CD4-positive, alpha-beta T cell (primary cell): ENCODE data around the gene TMCO4. TPM values are rescaled to one million over a fixed set of nuclear protein-coding genes. Genes with fewer than 3 reads are reported as not detected.

Experiments
- ATAC-seq: fragments of 200-7000 bp; cut with Tn5 transposase; one replicate; pipeline ENCODE4 v1.10.0; 2022; ENCODE audit warnings: mild to moderate bottlenecking; ENCODE audit not compliant: poor library complexity
- CTCF ChIA-PET: fragments of 350-600 bp; sonication (Branson Sonifier 250); formaldehyde crosslinking; loops from one replicate; lab custom pipeline; 2021; ENCODE audit warnings: antibody characterized with exemption, inconsistent platforms; lab: Charles Lee
- POLR2A ChIA-PET: fragments of 350-600 bp; sonication (Branson Sonifier 250); formaldehyde crosslinking; loops from one replicate; lab custom pipeline; 2021; ENCODE audit warnings: antibody characterized with exemption, inconsistent platforms; lab: Charles Lee
- DNase-seq, 14 experiments: peaks; one replicate each; pipeline ENCODE4 v3.0.0-alpha.2; 2013 to 2020; ENCODE audit warnings: mixed read lengths in 2 of 14
- H3K27ac ChIP-seq, 2 donors: one replicate each; pipeline versions ENCODE4 v1.5.1 to v1.7.0; 2013; ENCODE audit warnings: low read length in 2 of 2, low read depth in 1 of 2, mild to moderate bottlenecking in 1 of 2
- H3K27me3 ChIP-seq, 2 experiments: 1 replicate in 1 of 2; 2 replicates in 1 of 2; pipeline versions ENCODE4 v1.6.1 to v1.7.0; 2013; ENCODE audit warnings: low read length in 2 of 2, control low read depth in 1 of 2, mild to moderate bottlenecking in 1 of 2, moderate library complexity in 1 of 2; ENCODE audit not compliant: insufficient read depth in 2 of 2, control insufficient read depth in 1 of 2
- H3K36me3 ChIP-seq: one replicate; pipeline ENCODE4 v1.6.1; 2013; ENCODE audit warnings: low read length, control low read depth; ENCODE audit not compliant: insufficient read depth
- H3K4me1 ChIP-seq: one replicate; pipeline ENCODE4 v1.6.1; 2013; ENCODE audit warnings: low read length, control low read depth; ENCODE audit not compliant: insufficient read depth
- H3K4me3 ChIP-seq: one replicate; pipeline ENCODE4 v1.5.1; 2013; ENCODE audit warnings: mild to moderate bottlenecking, low read length, moderate library complexity
- H3K9me3 ChIP-seq, 2 experiments: 1 replicate in 1 of 2; 2 replicates in 1 of 2; pipeline versions ENCODE4 v1.6.1 to v1.7.0; 2013; ENCODE audit warnings: low read length in 2 of 2, mild to moderate bottlenecking in 2 of 2, control low read depth in 1 of 2, moderate library complexity in 1 of 2; ENCODE audit not compliant: control insufficient read depth in 1 of 2, insufficient read depth in 1 of 2
- H3K27ac Mint-ChIP-seq: one replicate; pipeline ENCODE4 v1.8.0; 2020; ENCODE audit warnings: mixed read lengths
- H3K27me3 Mint-ChIP-seq: one replicate; pipeline ENCODE4 v1.8.0; 2021; ENCODE audit warnings: mixed read lengths
- H3K36me3 Mint-ChIP-seq: one replicate; pipeline ENCODE4 v1.8.0; 2021; ENCODE audit warnings: low read depth, mixed read lengths
- H3K4me1 Mint-ChIP-seq: one replicate; pipeline ENCODE4 v1.8.0; 2021; ENCODE audit warnings: low read depth, mixed read lengths
- H3K4me3 Mint-ChIP-seq: one replicate; pipeline ENCODE4 v1.8.0; 2020; ENCODE audit warnings: mild to moderate bottlenecking, mixed read lengths
- H3K9me3 Mint-ChIP-seq: one replicate; pipeline ENCODE4 v1.8.0; 2020; ENCODE audit warnings: mixed read lengths
- intact Hi-C, 2 experiments: fragments of 100-400 bp; cut with DNase I in 1 of 2; cut with micrococcal nuclease in 1 of 2; formaldehyde crosslinking; loops; one replicate each; pipeline versions ENCODE4 v1.15.1 to v1.9.0; 2023 to 2025; cut with DNase I, micrococcal nuclease
- total RNA-seq, 174 experiments: library from RNA in 2 of 174; stranded (reverse) in 2 of 174; gene quantifications; one replicate each; pipeline ENCODE4 v1.2.3 and lab custom pipeline; 2021 to 2026
- TF ChIP-seq, protein P1 (sequence below): fragments of 200-600 bp; IDR thresholded peaks from one replicate; pipeline ENCODE4 v1.8.0; 2022; ENCODE audit warnings: antibody characterized with exemption, mild to moderate bottlenecking

Gene TMCO4
- total RNA-seq, 2 experiments from 2014 or later, result 12.4 to 13.9 TPM

DNA sequence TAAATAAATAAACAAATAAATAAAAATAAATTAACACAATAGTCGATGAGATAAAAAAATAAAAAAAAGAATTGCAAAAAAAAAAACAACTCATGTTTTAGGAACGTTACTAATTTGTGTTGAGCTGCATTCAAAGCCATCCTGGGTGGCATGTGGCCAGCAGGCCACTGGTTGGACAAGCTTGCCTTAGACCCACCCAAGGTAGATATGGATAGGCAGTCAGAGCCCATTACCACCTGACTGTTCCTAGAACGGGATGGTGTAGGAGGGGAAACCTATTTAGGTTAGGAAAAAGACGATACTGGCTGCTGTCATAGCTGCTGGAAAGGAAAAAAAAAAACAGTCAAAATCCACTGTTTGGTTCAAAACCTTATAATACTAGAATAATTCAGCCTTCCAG, 94.3 kb downstream of the TMCO4 start:
- DNase-seq (no peak), ATAC-seq (no peak)
- Histone ChIP-seq H3K9me3 (no peaks in the 10 kb centered on the region), H3K36me3 (peaks cover 14% of the 10 kb centered on the region), H3K4me1 (peaks cover 13% of the 10 kb centered on the region), H3K27ac (no peak overlapping the region), H3K27me3 (no peaks in the 10 kb centered on the region), H3K4me3 (no peak overlapping the region)
- Mint-ChIP-seq H3K27me3 (no peaks in the 10 kb centered on the region), H3K9me3 (no peaks in the 10 kb centered on the region), H3K27ac (no peak overlapping the region), H3K36me3 (peaks cover 26% of the 10 kb centered on the region), H3K4me3 (no peak overlapping the region), H3K4me1 (peaks cover 16% of the 10 kb centered on the region)
- TF ChIP-seq, protein P1, sequence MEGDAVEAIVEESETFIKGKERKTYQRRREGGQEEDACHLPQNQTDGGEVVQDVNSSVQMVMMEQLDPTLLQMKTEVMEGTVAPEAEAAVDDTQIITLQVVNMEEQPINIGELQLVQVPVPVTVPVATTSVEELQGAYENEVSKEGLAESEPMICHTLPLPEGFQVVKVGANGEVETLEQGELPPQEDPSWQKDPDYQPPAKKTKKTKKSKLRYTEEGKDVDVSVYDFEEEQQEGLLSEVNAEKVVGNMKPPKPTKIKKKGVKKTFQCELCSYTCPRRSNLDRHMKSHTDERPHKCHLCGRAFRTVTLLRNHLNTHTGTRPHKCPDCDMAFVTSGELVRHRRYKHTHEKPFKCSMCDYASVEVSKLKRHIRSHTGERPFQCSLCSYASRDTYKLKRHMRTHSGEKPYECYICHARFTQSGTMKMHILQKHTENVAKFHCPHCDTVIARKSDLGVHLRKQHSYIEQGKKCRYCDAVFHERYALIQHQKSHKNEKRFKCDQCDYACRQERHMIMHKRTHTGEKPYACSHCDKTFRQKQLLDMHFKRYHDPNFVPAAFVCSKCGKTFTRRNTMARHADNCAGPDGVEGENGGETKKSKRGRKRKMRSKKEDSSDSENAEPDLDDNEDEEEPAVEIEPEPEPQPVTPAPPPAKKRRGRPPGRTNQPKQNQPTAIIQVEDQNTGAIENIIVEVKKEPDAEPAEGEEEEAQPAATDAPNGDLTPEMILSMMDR, result no peak
- intact Hi-C loops, result no loop called here
- ChIA-PET CTCF (interaction anchor here (1.8 to 5.0 kb wide), 3 partner anchors 10 to 44 kb away, joined by 7 to 68 read pairs (median 8); no protein-coding TSS in a partner anchor), POLR2A (interaction anchor here (0.9 to 2.3 kb wide), 2 partner anchors 38 to 43 kb away, joined by 3 to 11 read pairs; no protein-coding TSS in a partner anchor)

DNA sequence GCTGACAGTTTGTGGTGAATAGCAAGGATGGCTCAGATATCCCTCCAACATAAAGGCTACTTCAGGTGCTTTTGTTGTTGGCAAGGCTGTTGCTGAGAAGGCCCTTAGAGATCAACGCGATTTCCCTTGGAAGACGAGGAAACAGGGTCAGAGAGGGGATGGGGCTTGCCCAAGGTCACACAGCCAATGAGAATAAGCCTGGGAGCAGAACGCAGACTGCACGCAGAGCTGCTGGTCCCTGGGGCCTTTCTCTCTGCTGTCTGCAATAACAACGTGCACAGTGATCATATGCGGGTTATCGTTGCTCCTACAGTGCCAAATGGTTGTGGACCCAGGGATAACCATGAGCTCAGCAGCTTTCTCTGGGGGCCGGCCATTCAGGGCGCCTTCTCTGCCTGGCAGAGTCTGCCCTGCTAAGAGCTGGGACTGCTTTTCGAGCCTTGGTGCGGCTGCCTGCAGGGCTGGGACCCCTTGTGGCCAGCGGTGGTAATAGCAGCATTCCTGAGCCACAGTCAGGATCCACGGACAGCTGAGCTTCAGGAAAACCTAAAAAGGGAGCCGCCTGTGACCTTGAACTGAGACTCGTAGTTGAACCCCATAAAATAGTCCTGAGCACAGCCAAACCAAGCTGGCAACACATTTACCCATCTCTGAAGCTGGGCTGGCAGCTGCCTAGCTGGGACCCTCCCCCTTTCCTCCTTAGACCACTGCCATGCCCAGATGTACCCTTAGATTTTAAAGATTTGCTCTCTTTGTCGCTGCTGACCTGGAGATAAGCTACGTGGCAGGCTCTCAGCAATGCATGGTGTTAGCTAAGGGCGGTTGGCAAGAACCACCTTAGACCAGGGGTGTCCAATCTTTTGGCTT, 95.2 kb downstream of the TMCO4 start:
- H3K27me3 Mint-ChIP-seq, result no peaks in the 10 kb centered on the region
- ChIA-PET POLR2A (interaction anchor here (0.9 to 2.3 kb wide), 2 partner anchors 37 to 42 kb away, joined by 3 to 11 read pairs; no protein-coding TSS in a partner anchor), CTCF (interaction anchor here (0.8 to 5.0 kb wide), 6 partner anchors 11 to 50 kb away, joined by 3 to 68 read pairs (median 6); no protein-coding TSS in a partner anchor)
- Histone ChIP-seq H3K27me3 (no peaks in the 10 kb centered on the region), H3K36me3 (peaks cover 22% of the 10 kb centered on the region), H3K9me3 (no peaks in the 10 kb centered on the region), H3K4me3 (no peak overlapping the region), H3K27ac (no peak overlapping the region), H3K4me1 (peaks cover 10% of the 10 kb centered on the region)
- H3K4me3 Mint-ChIP-seq, result no peak overlapping the region
- no peak overlapping the region for H3K27ac Mint-ChIP-seq
- H3K9me3 Mint-ChIP-seq, result no peaks in the 10 kb centered on the region
- intact Hi-C loops, result loop anchor here (1.0 kb wide), 2 partner anchors 42 to 43 kb away; no protein-coding TSS in a partner anchor
- peaks cover 12% of the 10 kb centered on the region for H3K4me1 Mint-ChIP-seq
- TF ChIP-seq, protein P1, result peak; percentile 89
- DNase-seq, result peak; percentile 29 to 77 (median 58)
- peaks cover 30% of the 10 kb centered on the region for H3K36me3 Mint-ChIP-seq
- peak; percentile 85 for ATAC-seq

DNA sequence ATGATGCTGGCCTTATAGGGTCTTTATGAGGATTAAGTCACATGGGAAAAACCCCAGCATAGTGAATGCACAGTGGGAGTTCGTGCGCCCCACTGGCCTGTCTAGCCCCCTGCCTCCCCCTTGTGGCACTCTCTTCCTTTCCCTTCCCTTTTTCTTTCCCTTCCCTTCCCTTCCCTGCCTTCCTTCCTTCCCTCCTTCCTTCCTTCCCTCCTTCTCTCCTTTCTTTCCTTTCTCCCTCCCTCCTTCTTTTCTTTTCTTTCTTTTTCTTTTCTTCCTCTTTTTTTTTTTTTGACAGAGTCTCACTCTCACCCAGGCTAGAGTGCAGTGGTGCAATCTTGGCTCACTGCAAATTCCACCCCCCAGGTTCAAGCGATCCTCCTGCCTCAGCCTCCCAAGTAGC, 96.4 kb downstream of the TMCO4 start:
- Histone ChIP-seq H3K27ac (no peak overlapping the region), H3K9me3 (no peaks in the 10 kb centered on the region), H3K4me1 (peaks cover 10% of the 10 kb centered on the region), H3K36me3 (peaks cover 22% of the 10 kb centered on the region), H3K4me3 (no peak overlapping the region), H3K27me3 (no peaks in the 10 kb centered on the region)
- ChIA-PET POLR2A (interaction anchor here (2.3 kb wide), 1 partner anchor 41 kb away, joined by 11 read pairs; no protein-coding TSS in a partner anchor), CTCF (interaction anchor here (1.9 to 5.0 kb wide), 2 partner anchors 12 to 42 kb away, joined by 7 to 68 read pairs; no protein-coding TSS in a partner anchor)
- Mint-ChIP-seq H3K9me3 (no peaks in the 10 kb centered on the region), H3K27ac (no peak overlapping the region), H3K4me1 (peaks cover 12% of the 10 kb centered on the region), H3K4me3 (no peak overlapping the region), H3K27me3 (no peaks in the 10 kb centered on the region), H3K36me3 (peaks cover 35% of the 10 kb centered on the region)
- DNase-seq (no peak), ATAC-seq (no peak)
- intact Hi-C loops, result no loop called here
- TF ChIP-seq, protein P1, result no peak
